Testis (tissue), 3 donors: ENCODE results near the gene MMP24. TPM values are rescaled to one million over a fixed set of nuclear protein-coding genes. Genes with fewer than 3 reads are reported as not detected.
"Not testable (repeated sequence)": the region's sequence is repeated elsewhere in the genome, so short reads cannot be mapped to it uniquely, and the experiment has no call there.

ENCODE experiments used
- DNase-seq: peaks from one replicate; pipeline ENCODE4 v3.0.0-alpha.2; 2019
- H3K27ac ChIP-seq, 2 donors: fragments of 200-600 bp; sonication (generic); one replicate each; pipeline ENCODE4 v1.5.1; 2019
- H3K27me3 ChIP-seq: fragments of 200-600 bp; sonication (generic); one replicate; pipeline ENCODE4 v1.5.1; 2019
- H3K36me3 ChIP-seq: fragments of 200-600 bp; sonication (generic); one replicate; pipeline ENCODE4 v1.5.1; 2017; ENCODE audit warnings: low read depth; ENCODE audit errors: missing control alignments
- H3K4me1 ChIP-seq: fragments of 200-600 bp; sonication (generic); one replicate; pipeline ENCODE4 v1.5.1; 2019
- H3K4me3 ChIP-seq, 2 donors: fragments of 200-600 bp; sonication (generic); one replicate each; pipeline ENCODE4 v1.5.1; 2017 to 2019
- H3K9me3 ChIP-seq: fragments of 200-600 bp; sonication (generic); one replicate; pipeline ENCODE4 v1.5.1; 2017
- CTCF ChIP-seq, 3 experiments: fragments of 450-650 bp in 2 of 3; fragments of 200-600 bp in 1 of 3; sonication (generic) in 1 of 3; IDR thresholded peaks; one replicate each; pipeline ENCODE4 v1.5.1; 2016 to 2019; ENCODE audit warnings: antibody characterized with exemption in 3 of 3, mild to moderate bottlenecking in 2 of 3, moderate library complexity in 1 of 3
- POLR2A ChIP-seq: fragments of 450-650 bp; IDR thresholded peaks from one replicate; pipeline ENCODE4 v1.6.1; 2017; ENCODE audit warnings: antibody characterized with exemption, mild to moderate bottlenecking, moderate library complexity
- WGBS, 2 donors: methylation state at CpG; one replicate each; pipeline ENCODE4 v1.1.5; 2018; 5-methylcytosine and 5-hydroxymethylcytosine counted together
- intact Hi-C: fragments of 100-400 bp; cut with DNase I; formaldehyde crosslinking; loops from one replicate; pipeline ENCODE4 v1.15.1; 2023; ENCODE audit warnings: low total_unique reads
- polyA plus RNA-seq: library from polyadenylated mRNA; stranded (reverse); fragments of 350-450 nt; fragmentation: Illumina TruSeq; extraction: RNeasy Lipid Tissue Mini Kit (QIAGEN cat#74804); gene quantifications from one replicate; pipeline ENCODE4 v1.2.3, GENCODE V29; 2014; ENCODE audit warnings: low read depth, low replicate concordance; ENCODE audit not compliant: insufficient read depth
- total RNA-seq, 2 donors: library from RNA; depleted of rRNA; stranded (reverse); fragments of >200 nt; gene quantifications; one replicate each; pipeline ENCODE4 v1.2.3, GENCODE V29; 2016

MMP24 gene
- total and polyA plus RNA-seq, 3 donors from 2014 or later = 1.1 to 2.2 (median 1.1) TPM

GRCh38 chr20:35187584-35188190 is 38.8 kb upstream of the MMP24 start:
- Histone ChIP-seq H3K4me1 (peaks cover 14% of the 10 kb centered on the region), H3K4me3 (no peak overlapping the region), H3K36me3 (no peaks in the 10 kb centered on the region), H3K9me3 (no peaks in the 10 kb centered on the region), H3K27ac (no peak overlapping the region), H3K27me3 (no peaks in the 10 kb centered on the region)
- TF ChIP-seq CTCF (IDR thresholded peaks at IDR 0.05) (no peak), POLR2A (no peak)
- no peak for DNase-seq
- intact Hi-C loops = no loop called here
- 63 to 70% methylated on average over 5 of the region's 5 CpGs for WGBS, 2 donors

GRCh38 chr20:35189223-35189622 is 37.3 kb upstream of the MMP24 start:
- 94% methylated on average over 8 of the region's 8 CpGs for WGBS, 2 donors
- H3K9me3 ChIP-seq = not testable (repeated sequence)

GRCh38 chr20:35190556-35190955 is 35.9 kb upstream of the MMP24 start:
- no peaks in the 10 kb centered on the region for H3K36me3 ChIP-seq
- no peaks in the 10 kb centered on the region for H3K27me3 ChIP-seq
- no peak overlapping the region for H3K4me3 ChIP-seq
- DNase-seq = no peak
- no peaks in the 10 kb centered on the region for H3K9me3 ChIP-seq
- 72 to 75% methylated on average over 6 of the region's 6 CpGs for WGBS, 2 donors
- no peak for TF ChIP-seq POLR2A
- no peak for TF ChIP-seq CTCF (IDR thresholded peaks at IDR 0.05)
- intact Hi-C loops = no loop called here
- peak overlapping the region in 1 of 2 donors; percentile 54 for H3K27ac ChIP-seq
- H3K4me1 ChIP-seq = peaks cover 17% of the 10 kb centered on the region

More at GRCh38 chr20:35189223-35189622, 37.3 kb upstream of the MMP24 start:
- H3K27me3 ChIP-seq, intact Hi-C loops, H3K36me3 ChIP-seq, H3K4me3 ChIP-seq, DNase-seq, H3K27ac ChIP-seq: not testable (repeated sequence)
- peaks cover 17% of the 10 kb centered on the region for H3K4me1 ChIP-seq

- no peak for DNase-seq
- no peaks in the 10 kb centered on the region for H3K36me3 ChIP-seq
- no peaks in the 10 kb centered on the region for H3K27me3 ChIP-seq
- TF ChIP-seq POLR2A = no peak
- TF ChIP-seq CTCF (IDR thresholded peaks at IDR 0.05) = no peak
- WGBS, 2 donors = 58 to 59% methylated on average over 5 of the region's 5 CpGs
- no peaks in the 10 kb centered on the region for H3K9me3 ChIP-seq
- H3K4me1 ChIP-seq = peaks cover 17% of the 10 kb centered on the region
- intact Hi-C loops = no loop called here
- peak overlapping the region in 1 of 2 donors; percentile 31 for H3K27ac ChIP-seq
- H3K4me3 ChIP-seq = no peak overlapping the region
These were observed 34.9 kb upstream of the MMP24 start for GRCh38 chr20:35191419-35192117.

GRCh38 chr20:35192118-35192872 is 34.2 kb upstream of the MMP24 start:
- H3K4me1 ChIP-seq = peaks cover 17% of the 10 kb centered on the region
- H3K9me3 ChIP-seq = no peaks in the 10 kb centered on the region
- H3K36me3 ChIP-seq = no peaks in the 10 kb centered on the region
- H3K27me3 ChIP-seq = no peaks in the 10 kb centered on the region
- intact Hi-C loops = no loop called here
- TF ChIP-seq POLR2A (no peak), CTCF (IDR thresholded peaks at IDR 0.05) (no peak)
- peak; percentile 69 for DNase-seq
- H3K27ac ChIP-seq = peak overlapping the region; percentile 6 to 31
- no peak overlapping the region for H3K4me3 ChIP-seq
- 41 to 55% methylated on average over 9 of the region's 9 CpGs for WGBS, 2 donors

- H3K4me3 ChIP-seq, DNase-seq, H3K9me3 ChIP-seq, intact Hi-C loops, H3K36me3 ChIP-seq, H3K27me3 ChIP-seq: not testable (repeated sequence)
- Histone ChIP-seq H3K4me1 (peaks cover 17% of the 10 kb centered on the region), H3K27ac (peak overlapping the region in 1 of 2 donors; percentile 6)
- 87 to 88% methylated on average over 9 of the region's 9 CpGs for WGBS, 2 donors
These were observed 33.3 kb upstream of the MMP24 start for GRCh38 chr20:35193031-35193791.
